AML-193 (cell line): ENCODE measurements around the gene RAB3A.
A peak's percentile ranks its signal among the peaks of the same experiment; 100 is the strongest.

ENCODE experiments used
- DNase-seq, 2 experiments: peaks; one replicate each; lab custom pipeline; 2025; lab: John Stamatoyannopoulos, UW

Gene RAB3A

DNA sequence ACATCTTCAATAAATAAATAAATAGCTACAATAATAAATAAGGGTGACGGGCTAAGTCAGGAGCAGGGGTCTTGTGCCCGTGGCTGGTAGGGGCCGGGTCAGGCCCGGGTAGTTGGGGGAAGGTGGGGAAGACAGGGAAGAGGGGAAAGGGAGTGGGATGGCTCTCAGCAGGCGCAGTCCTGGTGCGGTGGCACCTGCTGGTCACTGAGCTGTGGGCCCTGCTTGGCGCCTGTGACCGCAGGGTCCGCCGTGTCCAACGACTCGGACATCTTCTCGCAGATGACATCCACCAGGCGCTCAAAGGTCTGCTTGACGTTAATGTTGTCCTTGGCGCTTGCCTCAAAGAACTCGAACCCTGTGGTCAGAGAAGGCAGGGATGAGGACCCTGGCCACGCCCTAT is 6.5 kb downstream of the RAB3A start:
- no peak for DNase-seq

DNA sequence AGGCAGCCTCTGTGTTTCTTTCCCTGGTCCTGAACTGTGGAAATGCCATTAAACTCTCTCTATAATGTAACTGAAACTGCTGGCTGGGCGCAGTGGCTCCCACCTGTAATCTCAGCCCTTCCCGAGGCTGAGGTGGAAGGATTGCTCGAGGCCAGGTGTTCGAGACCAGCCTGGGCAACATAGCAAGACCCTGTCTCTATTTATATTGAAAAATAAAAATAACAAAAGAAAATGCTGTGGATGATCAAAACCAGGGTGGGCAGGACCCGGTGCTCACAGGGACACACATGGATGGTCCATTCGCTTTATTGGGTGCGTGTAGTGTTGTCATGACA is 7.4 kb downstream of the RAB3A start:
- no peak for DNase-seq

GRCh38 chr19:18194554-18195238 is 9.1 kb downstream of the RAB3A start:
- no peak for DNase-seq

DNA sequence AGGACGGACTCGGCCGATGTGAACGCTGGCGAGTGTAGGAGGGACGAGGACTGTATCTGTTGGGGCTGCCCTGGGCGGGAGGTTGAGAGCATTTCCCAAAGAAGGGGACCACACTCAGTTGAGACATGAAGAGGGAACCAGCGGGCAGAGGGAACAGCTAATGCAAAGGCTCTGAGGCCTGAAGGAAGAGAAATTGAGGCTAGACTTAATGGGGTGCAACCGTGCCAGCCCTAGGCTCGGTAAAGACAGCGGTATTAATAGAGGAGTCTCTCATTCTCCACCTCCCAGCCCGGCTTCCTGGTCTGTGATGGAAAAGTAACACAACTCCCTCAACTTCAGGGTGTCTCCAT is 9.7 kb downstream of the RAB3A start:
- no peak for DNase-seq

GRCh38 chr19:18193388-18194180 is 10.3 kb downstream of the RAB3A start:
- DNase-seq: no peak

DNA sequence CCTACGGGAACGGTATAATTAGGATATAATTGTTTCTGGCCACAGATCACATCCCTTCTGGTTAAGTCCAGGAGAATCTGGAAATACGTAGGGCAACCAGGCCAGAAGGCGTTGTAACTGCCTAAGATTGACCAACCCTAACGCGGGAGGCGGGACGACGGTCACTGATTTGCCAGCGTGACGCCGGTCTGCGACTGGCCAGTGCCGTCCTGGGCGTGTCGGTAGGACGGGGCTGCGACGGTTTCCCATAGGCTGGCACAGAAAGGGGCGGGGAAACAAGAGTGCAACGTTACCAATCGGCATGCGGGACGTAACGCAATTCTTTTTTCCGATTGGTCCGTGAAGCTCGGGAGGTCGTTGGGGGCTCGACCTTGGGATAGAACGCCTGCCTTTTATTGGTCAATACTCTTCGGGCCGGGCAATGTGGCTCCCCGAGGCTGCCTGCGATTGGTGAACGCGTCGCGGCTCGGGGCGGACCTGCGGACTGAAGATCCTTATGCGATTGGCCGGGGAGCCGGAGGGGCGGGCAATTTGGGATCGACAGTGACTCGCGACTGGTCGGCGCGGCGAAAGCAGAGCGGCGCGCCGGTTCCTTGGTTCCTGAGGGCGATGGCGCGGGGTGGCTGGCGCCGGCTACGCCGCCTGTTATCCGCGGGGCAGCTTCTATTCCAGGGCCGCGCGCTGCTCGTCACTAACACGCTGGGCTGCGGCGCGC is 11.0 kb downstream of the RAB3A start, which contains the start of gene MPV17L2:
Gene MPV17L2, plus strand, starts transcription at position 546 of the 715 bp plus-strand sequence. Its CDS starts 64 bp downstream, at position 610.
- DNase-seq: peak; percentile 99

DNA sequence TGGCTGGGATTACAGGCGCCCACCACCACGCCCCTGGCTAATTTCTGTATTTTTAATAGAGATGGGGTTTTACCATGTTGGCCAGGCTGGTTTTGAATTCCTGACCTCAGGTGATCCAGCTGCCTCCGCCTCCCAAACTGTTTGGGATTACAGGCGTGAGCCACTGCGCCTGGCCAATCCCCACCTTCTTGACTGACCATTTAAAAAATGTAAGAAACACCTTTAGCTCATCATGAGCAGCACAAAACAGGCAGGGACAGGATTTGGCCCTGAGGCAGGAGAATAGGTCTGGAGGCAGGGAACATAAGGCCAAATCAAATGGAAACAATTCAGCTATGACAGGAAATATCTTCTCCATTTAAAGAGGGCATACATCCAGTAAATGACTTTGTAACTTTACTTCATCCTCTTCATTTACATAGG is 12.2 kb downstream of the RAB3A start:
- no peak for DNase-seq

- DNase-seq: no peak
These were observed 13.6 kb downstream of the RAB3A start for GRCh38 chr19:18190278-18190677.

DNA sequence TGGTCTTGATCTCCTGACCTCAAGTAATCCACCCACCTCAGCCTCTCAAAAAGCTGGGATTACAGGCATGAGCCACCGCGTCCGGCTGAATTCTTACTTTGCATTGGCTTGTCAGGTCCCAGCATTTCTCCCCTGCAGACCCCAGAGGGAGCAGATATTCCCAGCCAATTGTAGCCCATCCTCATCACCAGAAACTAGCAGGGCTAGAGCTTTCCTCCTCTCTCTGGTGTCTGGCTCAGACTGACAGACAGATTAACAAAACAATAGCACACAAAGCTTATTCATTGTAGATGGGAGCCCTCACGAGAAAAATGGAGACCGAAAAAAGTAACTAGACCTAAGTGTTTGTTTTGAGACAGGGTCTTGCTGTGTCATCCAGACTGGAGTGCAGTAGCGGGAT is 18.3 kb downstream of the RAB3A start:
- no peak for DNase-seq

DNA sequence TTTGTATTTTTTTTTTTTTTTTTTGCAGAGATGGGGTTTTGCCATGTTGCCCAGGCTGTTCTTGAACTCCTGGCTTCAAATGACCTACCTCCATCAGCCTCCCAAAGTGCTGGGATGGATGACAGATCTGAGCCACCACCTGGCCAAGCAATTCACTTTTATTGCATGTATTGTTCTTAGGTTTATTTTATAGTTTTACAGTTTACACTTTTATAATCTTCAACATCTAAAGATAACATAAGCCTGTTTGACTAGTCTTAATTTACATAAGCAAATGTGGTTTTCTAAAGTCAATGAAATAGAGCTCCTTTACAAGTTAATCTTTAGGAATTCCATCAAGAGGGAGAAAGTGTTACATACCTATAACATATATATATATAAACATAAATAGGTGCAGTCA is 20.3 kb downstream of the RAB3A start:
- DNase-seq: no peak

GRCh38 chr19:18179957-18180356 is 23.9 kb downstream of the RAB3A start:
- DNase-seq: peak; percentile 17 to 27

DNA sequence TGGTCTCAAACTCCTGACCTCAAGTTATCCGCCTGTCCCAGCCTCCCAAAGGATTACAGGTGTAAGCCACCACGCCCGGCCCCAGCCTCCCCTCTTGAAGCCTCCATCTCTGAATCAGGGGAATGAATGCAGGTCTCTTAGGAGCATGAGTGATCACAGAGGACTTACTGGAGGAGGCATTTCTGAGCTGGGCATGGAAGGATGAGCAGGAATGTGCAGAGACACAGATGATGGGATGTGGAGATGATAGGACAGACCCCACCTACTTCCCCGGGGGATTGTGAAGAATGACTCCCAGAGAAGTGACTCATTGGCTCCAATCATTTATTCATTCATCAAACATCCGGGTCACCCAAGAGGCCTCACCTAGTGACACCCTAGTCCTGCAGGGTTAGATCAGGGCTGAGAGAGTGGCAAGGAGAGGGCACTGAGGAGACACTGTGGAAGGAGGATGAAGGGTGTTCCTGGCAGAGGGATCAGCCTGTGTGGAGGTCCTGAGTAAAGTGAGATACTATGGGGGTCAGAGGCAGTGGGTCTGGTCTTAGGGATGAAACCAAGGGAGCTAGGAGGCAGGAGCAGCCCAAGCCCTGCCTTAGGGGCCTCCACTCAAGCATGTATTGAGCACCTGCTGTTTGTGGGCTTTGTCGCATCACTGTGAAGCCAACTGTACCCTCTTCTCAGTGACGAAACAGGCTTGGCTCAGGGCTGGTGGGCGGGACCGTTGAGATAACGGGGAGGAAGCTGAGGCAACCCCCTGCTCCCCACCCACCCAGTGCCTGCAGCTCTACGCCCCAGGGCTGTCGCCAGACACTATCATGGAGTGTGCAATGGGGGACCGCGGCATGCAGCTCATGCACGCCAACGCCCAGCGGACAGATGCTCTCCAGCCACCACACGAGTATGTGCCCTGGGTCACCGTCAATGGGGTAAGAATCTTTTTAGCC is 27.2 kb downstream of the RAB3A start:
- DNase-seq: no peak

- no peak for DNase-seq
These were observed 28.9 kb downstream of the RAB3A start for GRCh38 chr19:18174983-18175382.

- peak; percentile 49 to 53 for DNase-seq
These were observed 30.1 kb downstream of the RAB3A start, which contains the start of gene IFI30 for GRCh38 chr19:18173572-18174288. IFI30 (plus strand) TSS chr19:18173813; CDS start chr19:18173842, 29 bp downstream.

GRCh38 chr19:18173054-18173571 is 30.7 kb downstream of the RAB3A start:
- no peak for DNase-seq

DNA sequence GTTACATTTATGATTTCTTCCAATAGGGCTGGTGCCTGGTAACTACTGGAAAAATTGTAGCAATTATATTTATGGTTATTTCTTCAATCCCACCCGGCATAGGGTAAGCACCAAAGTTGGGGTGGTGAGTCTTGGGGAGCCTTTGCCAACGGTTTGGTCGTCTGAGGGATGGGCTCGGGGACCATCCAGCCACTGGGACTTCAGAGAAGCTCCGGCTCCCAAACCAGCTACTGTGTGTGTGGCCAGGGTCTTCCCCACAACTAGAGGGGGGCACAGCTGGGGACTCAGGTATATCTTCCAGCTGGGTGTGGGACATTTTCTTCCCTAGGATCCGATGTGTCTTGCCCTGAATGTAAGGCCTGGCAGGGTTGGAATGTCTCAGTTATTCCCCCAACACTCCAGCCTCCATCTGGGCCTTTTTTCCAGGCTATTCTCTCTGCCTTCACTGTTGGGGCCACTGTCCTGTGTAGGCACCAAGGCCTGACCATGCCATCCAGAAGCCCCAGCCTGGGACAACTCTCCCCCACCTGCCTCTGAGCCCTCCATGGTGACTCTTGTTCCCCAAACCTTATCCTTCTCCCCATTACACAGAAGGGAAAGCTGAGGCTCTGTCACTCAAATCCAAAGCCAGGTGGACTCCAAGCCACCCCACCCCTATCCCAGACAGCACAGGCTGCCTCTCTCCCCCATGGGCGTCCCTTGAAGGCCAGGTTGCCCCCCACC is 31.4 kb downstream of the RAB3A start:
- no peak for DNase-seq

- DNase-seq: no peak
These were observed 32.1 kb downstream of the RAB3A start for GRCh38 chr19:18171605-18172327.

DNA sequence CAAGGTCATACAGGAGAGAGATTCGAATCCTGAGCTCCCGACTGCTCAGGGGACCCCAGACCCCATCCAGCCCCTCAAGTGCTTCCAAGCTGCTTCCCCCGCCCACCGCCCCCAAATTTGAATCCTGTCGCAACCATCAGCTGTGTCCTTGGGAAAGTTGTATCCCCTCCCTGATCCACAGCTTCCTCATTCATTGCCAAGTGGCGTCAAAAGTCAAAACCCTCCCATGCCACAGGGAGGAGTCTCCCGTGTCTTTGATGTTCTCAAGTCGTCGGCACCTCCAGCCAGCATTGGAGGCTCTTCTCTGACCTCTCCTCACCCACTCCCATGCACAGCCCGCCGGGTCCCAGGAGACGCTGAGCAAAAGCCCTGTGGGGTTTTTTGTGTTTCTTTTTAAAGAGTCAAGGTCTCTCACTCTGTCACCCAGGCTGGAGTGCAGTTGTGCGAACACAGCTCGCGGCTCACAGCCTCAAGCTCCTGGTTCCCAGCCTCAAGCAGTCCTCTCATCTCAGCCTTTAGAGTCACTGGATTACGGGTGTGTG is 33.1 kb downstream of the RAB3A start:
- no peak for DNase-seq
